HG03060 (cell line): ENCODE measurements around the gene MKNK2.
"Not testable (repeated sequence)": the region's sequence is repeated elsewhere in the genome, so short reads cannot be mapped to it uniquely, and the experiment has no call there.

Source experiments
- ATAC-seq: cut with Tn5 transposase; IDR thresholded peaks from one replicate; pipeline ENCODE4 v1.9.1; 2021; ENCODE audit warnings: low read depth, moderate number of reproducible peaks; ENCODE audit not compliant: unreplicated experiment

The MKNK2 gene

DNA sequence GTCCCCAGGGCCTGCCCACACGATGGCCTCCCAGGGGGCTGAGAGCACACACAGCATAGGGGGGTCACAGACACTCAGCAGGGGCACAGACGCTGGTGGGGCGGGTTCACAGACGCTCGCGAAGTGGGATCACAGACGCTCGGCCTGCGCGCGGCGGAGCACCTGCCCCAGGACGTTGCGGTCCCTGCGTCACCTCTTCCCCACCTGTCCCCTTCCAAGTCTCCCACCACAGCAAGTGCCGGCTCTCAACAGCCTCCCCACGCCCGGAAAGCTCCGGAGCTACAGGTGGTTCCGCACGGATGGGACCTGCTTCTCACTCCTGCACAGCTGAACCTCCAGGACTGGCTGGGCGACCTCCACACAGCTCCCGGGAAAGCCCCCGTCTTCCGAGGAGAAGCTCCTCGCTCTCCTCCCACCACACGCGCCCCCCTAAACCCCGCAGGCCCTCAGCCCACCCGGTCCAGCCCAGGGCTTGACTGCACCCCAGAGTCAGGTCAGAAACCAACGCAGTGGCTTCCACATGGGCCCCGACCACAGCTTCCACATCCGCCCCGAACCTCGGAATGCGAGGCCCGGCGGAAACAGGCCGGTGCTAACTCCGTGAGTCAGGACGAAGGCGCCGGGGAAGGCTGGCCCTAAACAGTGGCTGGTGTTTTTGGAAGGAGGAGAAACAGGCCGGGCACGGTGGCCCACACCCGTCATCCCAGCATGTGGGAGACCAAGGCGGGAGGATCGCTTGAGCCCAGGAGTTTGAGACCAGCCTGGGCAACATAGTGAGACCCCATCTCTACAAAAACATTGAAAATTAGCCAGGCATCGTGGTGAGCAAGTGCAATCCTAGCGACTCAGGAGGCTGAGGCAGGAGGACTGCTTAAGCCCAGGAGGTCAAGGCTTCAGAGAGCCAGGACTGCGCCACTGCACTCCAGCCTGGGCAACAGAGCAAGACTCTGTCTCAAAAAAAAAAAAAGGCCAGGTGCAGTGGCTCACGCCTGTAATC is 52.0 kb downstream of the MKNK2 start:
- ATAC-seq, result no peak

DNA sequence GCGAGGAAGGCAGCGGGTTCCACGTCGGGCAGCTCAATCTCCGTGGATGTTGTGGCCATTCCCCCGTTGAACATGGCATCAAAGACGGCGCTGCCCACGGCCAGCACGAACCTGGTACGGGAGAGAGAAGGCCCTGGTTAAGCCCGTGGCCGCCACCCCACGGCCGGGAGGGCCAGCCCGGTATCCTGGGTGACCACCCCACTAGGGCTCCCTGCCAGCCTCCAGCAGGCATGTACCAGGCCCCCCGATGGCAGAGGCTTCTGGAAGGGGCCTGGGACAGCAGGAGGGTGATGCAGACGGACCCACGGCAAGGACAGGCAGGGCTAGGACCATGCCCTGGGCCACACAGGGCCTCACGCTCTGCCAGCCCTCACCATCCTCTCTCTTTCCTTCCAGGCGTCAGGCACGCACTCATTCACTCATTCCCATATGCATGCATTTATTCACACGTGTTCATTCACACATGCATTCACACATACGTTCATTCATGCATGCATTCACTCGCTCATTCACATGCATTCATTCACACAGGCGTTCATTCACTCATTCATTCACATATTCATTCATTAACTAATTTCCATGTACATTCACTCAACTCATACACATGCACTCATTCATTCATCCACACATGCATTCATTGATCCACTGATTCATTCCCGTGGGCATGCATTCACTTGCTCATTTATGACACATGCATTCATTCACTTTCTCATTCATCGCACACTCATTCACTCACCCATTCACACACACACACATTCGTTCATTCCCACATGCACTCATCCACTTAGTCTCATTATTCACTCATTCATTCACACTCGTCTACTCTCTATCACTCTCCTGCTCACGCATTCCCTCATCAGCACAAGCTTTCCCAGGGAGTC is 53.5 kb downstream of the MKNK2 start:
- ATAC-seq, result no peak

DNA sequence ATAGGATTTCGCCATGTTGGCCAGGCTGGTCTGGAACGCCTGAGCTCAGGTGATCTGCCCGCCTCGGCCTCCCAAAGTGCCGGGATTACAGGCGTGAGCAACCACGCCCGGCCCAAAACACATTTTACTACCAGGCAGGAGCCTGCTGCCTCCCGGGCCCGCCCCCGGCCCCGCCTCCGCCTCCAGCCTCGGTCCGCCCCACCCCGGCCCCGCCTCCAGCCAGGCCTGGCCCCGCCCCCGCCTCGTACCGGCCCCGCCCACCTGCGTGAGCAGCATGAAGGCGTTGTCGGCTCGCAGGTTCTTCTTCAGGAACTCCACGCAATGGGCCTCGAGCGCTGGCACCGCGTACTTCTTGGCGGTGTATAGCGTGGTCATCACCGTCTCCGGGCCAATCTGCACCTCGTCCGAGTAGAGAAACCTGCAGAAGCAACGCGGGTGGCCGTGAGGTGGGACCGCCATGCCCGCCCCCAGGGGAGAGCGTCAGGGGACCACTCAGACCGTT is 58.2 kb downstream of the MKNK2 start:
- no peak for ATAC-seq

DNA sequence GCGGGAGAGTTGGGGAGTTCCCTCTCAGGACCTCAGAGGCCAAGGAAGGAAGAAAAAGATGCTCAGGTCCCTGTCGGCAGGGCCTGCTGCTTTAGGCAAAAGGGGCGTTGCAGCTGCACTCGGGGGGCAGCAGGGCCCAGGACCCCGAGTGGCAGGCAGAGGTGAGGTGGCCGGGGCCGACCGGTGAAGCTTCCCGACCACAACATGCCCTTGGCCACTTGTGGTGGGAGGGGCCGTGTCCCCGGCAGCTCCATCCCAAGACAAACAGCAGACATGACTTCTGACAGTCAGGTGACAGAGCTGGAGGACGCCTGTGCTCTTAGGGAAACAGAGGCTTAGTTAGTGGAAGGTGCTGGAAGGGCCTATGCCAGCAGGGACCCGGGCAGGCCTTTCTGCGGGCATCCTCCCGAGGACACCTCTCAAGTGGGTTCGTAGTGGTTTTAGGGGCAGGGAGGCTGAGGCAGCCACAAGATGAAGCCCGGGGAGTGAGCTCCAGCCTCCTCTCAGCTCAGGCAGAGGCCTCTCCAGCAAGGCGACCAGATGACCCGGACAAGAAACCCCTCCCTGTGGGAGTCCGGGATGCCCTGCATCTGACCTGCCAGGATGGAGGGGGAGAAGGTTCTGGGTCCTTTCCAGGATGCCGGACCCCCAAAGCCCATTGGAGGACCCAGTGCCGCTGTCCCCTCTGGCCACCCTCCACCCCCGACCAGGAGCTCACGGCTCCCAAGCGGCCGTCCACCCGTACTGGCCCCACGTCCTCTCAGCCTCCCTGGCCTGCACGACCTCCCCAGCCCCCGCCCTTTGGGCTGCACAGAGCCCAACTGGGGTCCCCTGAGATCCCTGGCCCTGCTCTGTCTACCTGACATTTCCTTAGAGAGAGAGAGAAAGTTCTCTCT is 59.8 kb downstream of the MKNK2 start:
- ATAC-seq, result no peak

DNA sequence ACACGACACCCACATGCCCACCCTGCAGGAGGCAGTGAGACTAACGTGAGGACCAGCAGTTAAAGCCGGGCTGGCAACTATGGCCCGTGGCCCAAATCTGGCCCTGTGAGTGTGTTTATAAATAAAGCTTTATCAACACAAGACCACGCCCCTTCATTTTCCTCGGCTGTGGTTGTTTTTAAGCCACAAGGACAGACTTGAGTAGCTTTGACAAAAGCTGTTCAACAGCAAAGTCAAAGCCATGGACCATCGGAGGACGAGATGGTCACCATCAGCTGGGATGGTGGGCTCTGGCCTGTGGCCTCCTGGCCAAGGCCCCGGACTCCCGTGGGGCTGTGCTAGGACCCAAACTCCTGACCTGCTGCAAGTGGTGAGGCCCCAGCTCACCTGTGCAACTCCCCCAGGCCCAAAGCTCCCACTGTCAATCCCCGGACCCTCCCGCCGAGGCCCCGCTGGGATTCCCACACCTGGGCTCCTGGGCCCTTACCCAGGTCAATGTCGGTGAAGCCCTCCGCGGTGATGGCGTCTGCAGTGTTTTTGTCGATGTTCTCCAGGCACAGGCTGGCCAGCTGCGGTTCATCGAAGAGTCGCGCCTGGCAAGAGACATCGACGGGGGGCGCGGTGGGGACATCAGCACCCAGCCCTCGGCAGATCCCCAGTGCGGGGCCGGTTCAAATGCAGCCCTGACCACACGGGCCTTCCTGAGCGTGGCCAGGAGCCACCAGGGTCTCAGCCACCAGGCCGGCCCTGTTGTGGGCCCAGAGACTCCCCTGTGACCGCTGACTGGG is 60.6 kb downstream of the MKNK2 start:
- no peak for ATAC-seq

DNA sequence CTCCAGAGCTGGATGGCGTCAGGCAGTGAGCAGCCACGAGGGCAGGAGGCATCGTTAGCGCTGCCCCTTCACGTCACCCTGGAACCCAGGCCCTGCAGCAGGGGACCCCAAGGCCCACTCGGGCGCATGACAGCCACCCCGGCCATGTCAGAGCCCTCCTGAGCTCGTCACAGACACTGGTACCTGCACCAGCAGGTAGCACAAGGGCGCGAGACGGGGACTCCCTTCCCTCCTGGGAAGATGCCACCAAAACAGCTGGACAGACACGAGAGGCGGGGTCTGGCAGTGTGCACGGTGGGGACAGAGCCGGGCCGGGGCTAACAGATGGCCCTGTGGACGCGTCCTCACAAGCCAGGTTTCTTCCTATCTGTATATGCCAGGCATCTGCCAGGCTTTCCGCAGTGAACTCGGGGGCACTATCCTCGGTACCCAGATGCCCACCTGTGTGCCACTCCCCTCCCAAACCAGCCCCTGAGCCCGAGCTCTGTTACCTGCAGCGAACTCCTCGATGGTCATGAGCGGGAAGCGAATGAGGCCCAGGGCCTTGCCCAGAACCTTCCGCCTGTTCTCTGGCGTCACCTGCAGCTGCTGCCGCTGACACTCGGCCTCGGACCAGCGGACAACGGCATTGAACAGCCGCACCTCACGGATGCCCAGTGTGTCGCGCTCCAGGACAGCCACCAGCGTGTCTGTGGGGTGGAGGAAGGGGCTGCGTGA is 61.4 kb downstream of the MKNK2 start:
- ATAC-seq, result no peak

DNA sequence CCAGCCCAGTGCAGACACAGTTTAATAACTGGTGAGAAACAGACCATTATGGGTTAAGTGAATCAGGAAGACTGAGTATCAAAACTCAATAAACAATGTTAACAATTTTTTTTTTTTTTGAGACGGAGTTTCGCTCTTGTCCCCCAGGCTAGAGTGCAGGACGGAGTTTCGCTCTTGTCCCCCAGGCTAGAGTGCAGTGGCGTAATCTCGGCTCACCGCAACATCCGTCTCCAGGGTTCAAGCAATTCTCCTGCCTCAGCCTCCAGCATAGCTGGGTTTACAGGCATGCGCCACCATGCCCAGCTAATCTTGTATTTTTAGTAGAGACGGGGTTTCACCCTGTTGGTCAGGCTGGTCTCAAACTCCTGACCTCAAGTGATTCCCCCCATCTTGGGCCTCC is 62.6 kb downstream of the MKNK2 start:
- ATAC-seq, result not testable (repeated sequence)
